Body of pancreas (tissue), 4 donors: ENCODE data around the gene FAM83F.

Experiments used
- CTCF ChIP-seq, 7 experiments: fragments of 450-650 bp in 4 of 7; fragments of 200-600 bp in 3 of 7; sonication (generic) in 3 of 7; IDR thresholded peaks; one replicate each; pipeline ENCODE4 v1.5.1; 2016 to 2019; ENCODE audit warnings: antibody characterized with exemption in 7 of 7
- POLR2A ChIP-seq, 3 donors: fragments of 450-650 bp; IDR thresholded peaks; one replicate each; pipeline ENCODE4 v1.6.1; 2016; ENCODE audit warnings: antibody characterized with exemption in 3 of 3, mild to moderate bottlenecking in 2 of 3

- TF ChIP-seq CTCF (IDR thresholded peaks at IDR 0.05) (peak; percentile 49 to 83 (median 72)), POLR2A (IDR thresholded peaks at IDR 0.05) (no peak)
Observed at GRCh38 chr22:40024201-40025061, 29.7 kb downstream of the FAM83F start.
